NOMO-1 (cell line): ENCODE measurements around the gene CDC14B.

ENCODE experiments used
- DNase-seq, 2 experiments: peaks; one replicate each; lab custom pipeline; 2025; ENCODE audit not compliant: unreplicated experiment in 2 of 2; lab: John Stamatoyannopoulos, UW

CDC14B gene

GRCh38 chr9:96453625-96454024 is 166.0 kb downstream of the CDC14B start:
- no peak for DNase-seq

GRCh38 chr9:96450613-96451528 is 168.8 kb downstream of the CDC14B start:
- no peak for DNase-seq
